Measurements from ENCODE around the gene ARID4B. TPM values are rescaled to one million over a fixed set of nuclear protein-coding genes. Genes with fewer than 3 reads are reported as not detected.

The ARID4B gene
- total RNA-seq, 1 experiment from 2014 or later: 56.6 TPM

DNA sequence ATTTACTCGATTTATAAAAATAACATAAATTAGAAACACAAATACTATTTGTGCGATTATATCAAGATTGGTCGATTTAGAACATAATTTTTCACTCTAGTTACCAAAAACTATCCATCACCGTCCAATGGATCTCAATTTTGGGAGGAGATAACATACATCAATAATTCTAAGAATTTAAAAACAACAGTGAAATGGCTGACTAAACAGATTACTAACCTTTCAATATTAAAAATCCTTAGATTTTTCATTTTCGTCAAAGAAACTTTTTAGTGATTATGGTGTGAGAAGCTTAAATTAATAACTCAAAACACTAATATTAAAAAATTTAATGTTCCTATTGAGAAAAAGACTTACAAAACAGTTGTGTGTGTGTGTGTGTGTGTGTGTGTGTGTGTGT is 91.9 kb downstream of the ARID4B start:
- BruUV-seq (replicated peaks): no TSS peak
- H3K9me3 Mint-ChIP-seq (ENCODE audit: low read depth, unreplicated experiment): no peaks in the 10 kb centered on the region
- no peaks in the 10 kb centered on the region for H3K27me3 Mint-ChIP-seq (ENCODE audit: unreplicated experiment)
- H3K4me1 Mint-ChIP-seq (ENCODE audit: low read depth, unreplicated experiment): peaks cover 8% of the 10 kb centered on the region
- CTCF ChIA-PET: no interaction called here
- no peak overlapping the region for H3K27ac Mint-ChIP-seq (ENCODE audit: unreplicated experiment)
- H3K36me3 Mint-ChIP-seq (ENCODE audit: insufficient read depth, unreplicated experiment): peaks cover 33% of the 10 kb centered on the region
- intact Hi-C loops (cut with micrococcal nuclease; ENCODE audit: unreplicated experiment): no loop called here
- no peak for DNase-seq
- no peak overlapping the region for H3K4me3 Mint-ChIP-seq (ENCODE audit: low read depth, unreplicated experiment)
- TF ChIP-seq, protein P1, sequence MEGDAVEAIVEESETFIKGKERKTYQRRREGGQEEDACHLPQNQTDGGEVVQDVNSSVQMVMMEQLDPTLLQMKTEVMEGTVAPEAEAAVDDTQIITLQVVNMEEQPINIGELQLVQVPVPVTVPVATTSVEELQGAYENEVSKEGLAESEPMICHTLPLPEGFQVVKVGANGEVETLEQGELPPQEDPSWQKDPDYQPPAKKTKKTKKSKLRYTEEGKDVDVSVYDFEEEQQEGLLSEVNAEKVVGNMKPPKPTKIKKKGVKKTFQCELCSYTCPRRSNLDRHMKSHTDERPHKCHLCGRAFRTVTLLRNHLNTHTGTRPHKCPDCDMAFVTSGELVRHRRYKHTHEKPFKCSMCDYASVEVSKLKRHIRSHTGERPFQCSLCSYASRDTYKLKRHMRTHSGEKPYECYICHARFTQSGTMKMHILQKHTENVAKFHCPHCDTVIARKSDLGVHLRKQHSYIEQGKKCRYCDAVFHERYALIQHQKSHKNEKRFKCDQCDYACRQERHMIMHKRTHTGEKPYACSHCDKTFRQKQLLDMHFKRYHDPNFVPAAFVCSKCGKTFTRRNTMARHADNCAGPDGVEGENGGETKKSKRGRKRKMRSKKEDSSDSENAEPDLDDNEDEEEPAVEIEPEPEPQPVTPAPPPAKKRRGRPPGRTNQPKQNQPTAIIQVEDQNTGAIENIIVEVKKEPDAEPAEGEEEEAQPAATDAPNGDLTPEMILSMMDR (IDR thresholded peaks at IDR 0.05; ENCODE audit: unreplicated experiment): no peak

DNA sequence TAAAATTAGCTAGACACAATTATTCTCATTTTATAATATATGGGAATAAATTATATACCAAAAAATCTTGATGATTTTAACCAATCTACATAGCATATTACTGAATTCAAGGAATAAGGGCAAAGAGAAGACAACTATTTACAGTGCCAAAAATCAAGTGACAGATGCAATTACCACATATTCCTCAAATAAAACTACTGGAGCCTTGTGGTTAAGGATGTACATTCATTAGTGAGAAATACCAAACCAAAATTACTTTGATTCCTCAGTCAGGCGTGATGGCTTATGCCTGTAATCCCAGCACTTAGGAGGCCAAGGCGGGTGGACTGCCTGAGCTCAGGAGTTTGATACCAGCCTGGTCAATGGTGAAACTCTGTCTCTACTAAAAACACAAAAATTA is 98.1 kb downstream of the ARID4B start:
- Mint-ChIP-seq H3K4me1 (ENCODE audit: low read depth, unreplicated experiment) (peaks cover 8% of the 10 kb centered on the region), H3K27me3 (ENCODE audit: unreplicated experiment) (no peaks in the 10 kb centered on the region), H3K4me3 (ENCODE audit: low read depth, unreplicated experiment) (no peak overlapping the region), H3K9me3 (ENCODE audit: low read depth, unreplicated experiment) (no peaks in the 10 kb centered on the region), H3K27ac (ENCODE audit: unreplicated experiment) (no peak overlapping the region), H3K36me3 (ENCODE audit: insufficient read depth, unreplicated experiment) (peaks cover 38% of the 10 kb centered on the region)
- intact Hi-C loops (cut with micrococcal nuclease; ENCODE audit: unreplicated experiment): no loop called here
- CTCF ChIA-PET: interaction anchor here (1.3 kb wide), 1 partner anchor 12 kb away, joined by 3 read pairs; no protein-coding TSS in a partner anchor
- BruUV-seq (replicated peaks): no TSS peak
- TF ChIP-seq, protein P1 (IDR thresholded peaks at IDR 0.05; ENCODE audit: unreplicated experiment): no peak
- DNase-seq: no peak

DNA sequence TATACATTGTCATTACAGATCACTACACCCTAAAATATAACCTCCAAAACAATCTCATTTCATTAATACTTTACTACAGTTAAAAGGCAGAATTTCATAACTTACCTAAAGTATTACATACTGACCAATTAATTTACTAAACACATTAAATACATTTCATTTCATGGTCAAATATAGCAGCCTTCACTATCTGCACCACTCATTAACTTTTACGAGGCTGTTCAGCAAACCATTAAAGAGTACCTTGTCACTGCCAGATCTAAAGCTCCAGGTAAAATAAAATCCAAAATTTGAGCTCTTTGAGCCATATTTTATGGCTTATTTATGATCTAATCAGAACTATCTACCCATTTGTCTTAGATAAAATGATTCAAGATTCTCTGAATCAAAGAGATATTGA is 100.6 kb downstream of the ARID4B start:
- TF ChIP-seq, protein P1 (IDR thresholded peaks at IDR 0.05; ENCODE audit: unreplicated experiment): no peak

DNA sequence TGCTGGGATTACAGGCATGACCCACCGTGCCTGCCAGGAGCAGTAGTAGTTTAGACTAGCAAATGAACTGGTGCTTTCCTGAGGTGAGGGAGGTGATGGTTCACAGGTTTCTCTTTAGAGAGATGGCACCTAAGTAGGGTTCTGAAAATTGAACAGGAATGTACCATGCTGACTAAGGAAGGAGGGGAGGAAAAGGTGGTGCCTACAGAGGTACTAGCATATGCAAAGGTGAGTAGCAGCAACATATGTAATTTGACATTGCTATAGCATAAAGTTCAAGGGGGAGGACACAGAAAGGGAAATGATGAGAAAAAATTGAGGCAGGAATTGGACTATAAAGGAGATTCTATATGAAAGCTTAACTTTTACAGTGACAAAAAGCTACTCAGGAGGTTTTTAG is 101.0 kb downstream of the ARID4B start:
- intact Hi-C loops (cut with micrococcal nuclease; ENCODE audit: unreplicated experiment): no loop called here
- H3K4me1 Mint-ChIP-seq (ENCODE audit: low read depth, unreplicated experiment): peaks cover 8% of the 10 kb centered on the region
- H3K36me3 Mint-ChIP-seq (ENCODE audit: insufficient read depth, unreplicated experiment): peaks cover 32% of the 10 kb centered on the region
- H3K27me3 Mint-ChIP-seq (ENCODE audit: unreplicated experiment): no peaks in the 10 kb centered on the region
- DNase-seq: no peak
- no peaks in the 10 kb centered on the region for H3K9me3 Mint-ChIP-seq (ENCODE audit: low read depth, unreplicated experiment)
- no peak overlapping the region for H3K4me3 Mint-ChIP-seq (ENCODE audit: low read depth, unreplicated experiment)
- CTCF ChIA-PET: interaction anchor here (1.0 to 1.3 kb wide), 2 partner anchors 10 to 182 kb away, joined by 3 read pairs; no protein-coding TSS in a partner anchor
- no TSS peak for BruUV-seq (replicated peaks)
- H3K27ac Mint-ChIP-seq (ENCODE audit: unreplicated experiment): no peak overlapping the region
- TF ChIP-seq, protein P1 (IDR thresholded peaks at IDR 0.05; ENCODE audit: unreplicated experiment): no peak

More for the DNA sequence above, 100.6 kb downstream of the ARID4B start:
- Mint-ChIP-seq H3K4me3 (ENCODE audit: low read depth, unreplicated experiment) (no peak overlapping the region), H3K27me3 (ENCODE audit: unreplicated experiment) (no peaks in the 10 kb centered on the region), H3K36me3 (ENCODE audit: insufficient read depth, unreplicated experiment) (peaks cover 30% of the 10 kb centered on the region), H3K9me3 (ENCODE audit: low read depth, unreplicated experiment) (no peaks in the 10 kb centered on the region), H3K4me1 (ENCODE audit: low read depth, unreplicated experiment) (peaks cover 8% of the 10 kb centered on the region), H3K27ac (ENCODE audit: unreplicated experiment) (no peak overlapping the region)
- BruUV-seq (replicated peaks): no TSS peak
- CTCF ChIA-PET: interaction anchor here (0.6 to 1.3 kb wide), 3 partner anchors 10 to 1301 kb away, joined by 3 to 7 read pairs (median 3); no protein-coding TSS in a partner anchor
- intact Hi-C loops (cut with micrococcal nuclease; ENCODE audit: unreplicated experiment): no loop called here
- DNase-seq: no peak
